GM18858 (cell line): Measurements from ENCODE around the gene FAM13A.
A peak's percentile ranks its signal among the peaks of the same experiment; 100 is the strongest.
"Not testable (repeated sequence)": the region's sequence is repeated elsewhere in the genome, so short reads cannot be mapped to it uniquely, and the experiment has no call there.

ENCODE experiments used
- ATAC-seq: cut with Tn5 transposase; IDR thresholded peaks from one replicate; pipeline ENCODE4 v1.9.1; 2021; ENCODE audit not compliant: unreplicated experiment

FAM13A gene

DNA sequence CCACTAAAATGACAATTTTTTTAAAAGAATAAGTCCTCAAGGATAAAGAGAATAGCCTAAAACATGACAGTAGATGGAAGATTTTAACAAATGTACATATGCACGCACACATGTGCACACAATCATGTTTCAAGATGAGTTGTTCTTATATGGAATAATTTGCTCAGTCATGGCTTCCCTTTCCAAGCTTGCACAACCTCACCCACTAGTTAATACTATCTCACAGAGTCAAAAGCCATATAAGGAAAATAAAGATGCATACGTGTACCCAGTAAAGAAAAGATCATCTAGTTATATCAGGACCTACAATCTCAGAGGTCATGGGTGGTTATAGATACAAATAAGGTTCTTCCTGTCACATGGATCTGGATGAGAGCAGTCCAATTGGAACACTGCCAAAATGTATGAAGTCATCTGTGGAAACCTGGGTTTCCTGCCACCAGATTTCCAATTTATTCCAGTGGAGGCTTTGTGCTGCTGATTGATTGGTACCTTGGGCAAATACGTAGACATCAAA, 56.1 kb downstream of the FAM13A start:
- no peak for ATAC-seq

- ATAC-seq, result no peak
Measured at GRCh38 chr4:89000382-89000781, 56.6 kb downstream of the FAM13A start.

DNA sequence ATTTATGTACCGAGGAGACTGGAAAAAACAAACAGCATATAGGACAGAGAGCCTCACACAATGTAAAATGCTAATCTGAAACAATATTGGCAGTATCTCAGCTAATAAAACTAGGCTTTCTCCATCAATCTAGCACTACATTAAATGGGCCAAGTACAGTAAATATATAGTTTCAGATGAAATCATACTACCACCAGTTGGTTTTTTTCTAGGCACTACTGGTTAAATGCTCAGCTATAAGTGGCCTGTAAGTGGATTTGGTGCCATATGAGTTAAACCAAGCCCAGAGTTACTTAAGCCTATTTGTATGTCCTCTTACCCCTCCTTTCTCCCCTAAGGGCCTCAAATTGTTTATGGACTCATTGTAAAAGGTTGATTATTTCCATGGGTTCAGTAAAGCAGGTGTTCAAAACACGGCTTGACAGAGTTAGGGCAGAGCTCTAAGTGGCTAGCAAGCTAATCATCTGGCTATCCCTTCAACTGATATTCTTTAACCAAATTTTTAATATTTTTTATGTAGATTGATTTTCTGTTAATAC, 57.5 kb downstream of the FAM13A start:
- ATAC-seq, result no peak

GRCh38 chr4:88998891-88999290, 58.1 kb downstream of the FAM13A start:
- ATAC-seq, result no peak

- ATAC-seq, result no peak
Measured at GRCh38 chr4:88998001-88998400, 59.0 kb downstream of the FAM13A start.

GRCh38 chr4:88995874-88996273, 61.1 kb downstream of the FAM13A start:
- no peak for ATAC-seq

- not testable (repeated sequence) for ATAC-seq
Measured at GRCh38 chr4:88995257-88995656, 61.7 kb downstream of the FAM13A start.

- ATAC-seq, result no peak
Measured at GRCh38 chr4:88993246-88993645, 63.7 kb downstream of the FAM13A start.

DNA sequence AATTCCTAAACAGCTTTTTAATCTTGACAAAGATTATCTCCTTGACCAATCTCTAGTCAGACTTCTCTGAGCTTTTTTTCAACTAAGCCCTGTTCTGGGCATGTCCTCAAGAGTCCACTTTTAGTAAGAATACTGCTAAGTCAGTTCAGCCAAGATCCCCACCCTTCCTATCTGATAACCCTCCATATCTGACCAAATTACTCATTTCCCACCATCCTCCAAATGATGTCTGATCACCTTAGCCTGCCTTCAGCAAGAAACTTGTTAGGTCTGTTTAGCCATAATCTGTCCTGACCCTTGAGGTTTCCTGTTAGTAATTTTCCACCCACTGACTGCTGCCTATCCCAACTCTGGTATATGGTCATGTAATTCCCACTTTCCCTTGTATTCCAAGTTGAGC, 65.2 kb downstream of the FAM13A start:
- no peak for ATAC-seq

DNA sequence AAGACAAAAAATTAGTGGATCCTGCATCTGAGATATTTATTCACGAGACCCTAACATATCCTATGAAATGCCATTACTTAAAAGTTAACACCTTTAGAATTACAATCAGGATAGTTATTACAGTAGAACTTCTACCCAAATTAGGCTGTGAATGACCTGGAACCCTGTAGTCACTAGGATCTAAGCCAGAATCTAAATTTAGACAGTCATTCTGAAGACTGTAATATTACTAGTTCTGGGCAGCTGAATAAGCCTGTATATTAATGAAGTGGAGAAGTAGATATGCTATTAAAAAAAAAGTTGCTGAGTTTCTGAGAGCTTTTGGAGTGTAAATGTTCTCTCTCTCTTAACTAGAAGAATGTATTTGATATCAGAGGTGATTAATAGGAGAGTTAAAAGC, 67.0 kb downstream of the FAM13A start:
- no peak for ATAC-seq

GRCh38 chr4:88985088-88985773, 71.8 kb downstream of the FAM13A start:
- ATAC-seq, result no peak

DNA sequence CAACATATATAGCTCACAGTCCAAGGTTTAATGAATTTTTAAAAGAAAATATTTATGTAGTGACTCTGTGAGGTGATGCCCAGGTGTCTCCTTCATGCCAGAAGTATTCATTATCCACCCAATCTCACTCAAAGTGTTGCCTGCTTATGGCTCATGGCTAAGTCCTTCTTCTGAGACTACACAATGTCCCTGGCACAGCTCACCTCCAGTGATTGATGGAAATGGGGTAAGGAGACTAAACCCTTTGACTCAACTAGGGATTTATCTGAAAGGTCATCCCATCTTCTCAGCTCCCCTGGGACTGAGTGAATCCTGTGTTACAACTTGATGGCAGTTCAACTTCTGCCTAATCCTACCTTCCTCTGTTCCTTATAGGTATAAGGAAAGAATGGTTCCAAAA, 74.2 kb downstream of the FAM13A start:
- ATAC-seq, result no peak

GRCh38 chr4:88981993-88982392, 75.0 kb downstream of the FAM13A start:
- peak; percentile 61 for ATAC-seq

DNA sequence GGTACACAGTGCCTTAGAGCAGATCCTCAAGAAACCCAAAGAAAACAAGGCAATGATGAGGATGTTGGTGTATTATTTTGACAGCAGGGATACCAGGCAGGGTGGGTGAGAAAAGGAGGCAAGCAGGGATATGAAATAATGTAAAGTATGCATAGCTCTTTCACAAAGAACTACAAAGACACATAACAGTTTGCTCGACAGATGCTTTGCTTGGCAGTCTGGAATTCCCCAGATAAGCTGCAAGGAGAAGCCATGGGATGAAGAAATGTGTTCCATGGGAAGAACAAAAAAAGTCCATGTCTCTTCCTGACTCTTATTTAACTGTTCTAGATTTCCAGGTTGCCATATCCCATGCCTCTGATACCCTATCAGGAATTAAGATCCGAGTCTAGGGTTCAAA, 75.4 kb downstream of the FAM13A start:
- no peak for ATAC-seq

DNA sequence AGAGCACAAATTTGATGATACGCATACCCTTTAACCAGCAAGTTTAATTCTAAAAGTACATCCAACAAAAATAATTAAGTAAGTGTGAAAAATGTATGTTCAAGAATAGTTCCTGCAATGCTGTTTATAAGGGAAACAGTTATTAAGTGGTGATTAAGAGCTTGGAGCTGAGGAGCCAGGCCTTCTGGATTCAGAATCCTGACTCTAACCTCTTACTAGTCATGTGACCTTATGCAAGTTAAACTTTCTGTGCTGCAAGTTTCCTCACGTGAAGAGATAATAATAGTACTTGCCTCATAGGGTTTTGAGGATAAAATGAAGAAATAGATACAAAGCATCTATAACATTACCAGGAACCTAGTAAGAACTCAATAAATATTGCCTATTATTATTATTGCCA, 77.7 kb downstream of the FAM13A start:
- ATAC-seq, result no peak

DNA sequence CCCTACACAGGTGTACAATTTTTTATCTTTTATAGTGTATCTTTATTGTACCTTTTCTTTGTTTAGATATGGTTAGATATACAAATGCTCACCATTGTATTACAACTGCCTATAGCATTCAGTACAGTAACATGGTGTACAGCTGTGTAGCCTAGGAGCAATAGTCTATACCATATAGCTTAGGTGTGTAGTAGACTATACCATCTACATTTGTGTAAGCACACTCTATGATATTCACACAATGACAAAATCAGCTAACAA, 80.3 kb downstream of the FAM13A start:
- no peak for ATAC-seq

- no peak for ATAC-seq
Measured at GRCh38 chr4:88975958-88976774, 80.8 kb downstream of the FAM13A start.

DNA sequence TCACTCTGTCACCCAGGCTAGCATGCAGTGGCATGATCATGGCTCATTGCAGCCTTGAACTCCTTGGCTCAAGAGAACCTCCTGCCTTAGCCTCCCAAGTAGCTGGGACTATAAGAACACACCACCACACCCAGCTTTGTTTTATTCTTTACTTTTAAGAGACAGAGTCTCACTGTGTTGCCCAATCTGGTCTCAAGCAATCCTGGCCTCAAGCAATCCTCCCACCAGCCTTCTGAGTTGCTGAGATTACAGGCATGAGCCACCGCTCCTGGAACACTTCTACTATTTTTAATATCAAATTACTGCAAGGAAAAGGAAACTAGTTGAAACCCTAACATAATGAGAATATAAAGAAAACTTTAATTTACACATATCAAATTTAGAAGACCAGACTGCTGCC, 85.4 kb downstream of the FAM13A start:
- ATAC-seq, result no peak

GRCh38 chr4:88969746-88970145, 87.2 kb downstream of the FAM13A start:
- no peak for ATAC-seq

DNA sequence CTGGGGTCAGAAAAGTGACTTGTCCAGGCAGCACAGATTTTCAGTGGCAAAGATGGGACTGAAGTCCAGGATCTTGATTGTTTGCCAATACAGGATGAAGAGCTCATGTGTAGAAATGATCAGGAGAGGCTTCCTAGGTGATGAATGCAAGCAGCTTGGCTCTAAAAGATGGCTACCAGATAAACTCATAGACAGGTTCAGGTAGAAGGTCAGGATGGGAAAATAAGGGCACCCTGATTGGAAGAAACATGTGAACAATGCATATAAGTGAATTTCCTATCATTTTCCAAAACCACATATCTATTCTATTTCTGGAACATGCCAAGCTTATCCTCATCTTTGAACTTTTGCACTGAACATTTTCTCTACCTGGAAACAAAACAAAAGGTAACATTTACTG, 87.7 kb downstream of the FAM13A start:
- ATAC-seq, result no peak

DNA sequence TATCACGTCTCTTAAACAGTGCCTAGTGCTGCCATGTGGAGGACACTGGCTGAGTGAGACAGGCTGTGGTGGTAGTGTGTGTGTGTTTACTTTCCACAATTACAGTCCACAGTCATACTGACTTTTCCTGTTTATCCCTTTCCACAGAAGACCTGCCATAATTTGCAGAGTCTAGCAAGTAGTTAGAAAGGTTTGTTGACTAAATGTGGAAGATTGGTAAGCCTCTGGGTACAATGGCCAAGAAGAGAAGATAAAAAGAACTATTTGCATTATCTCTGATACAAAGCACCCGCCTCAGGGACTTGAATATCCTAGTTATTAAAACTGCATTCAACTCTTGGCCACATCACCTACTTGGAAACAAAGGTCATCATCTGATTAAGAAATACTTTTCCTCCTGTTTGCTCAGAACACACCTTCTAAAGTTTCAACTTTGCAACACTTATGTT, 89.1 kb downstream of the FAM13A start:
- no peak for ATAC-seq

- ATAC-seq, result no peak
Measured at GRCh38 chr4:88965053-88965452, 91.9 kb downstream of the FAM13A start.
